PC-3 (cell line): ENCODE data around the gene MOB3A.

Experiments
- EZH2 ChIP-seq: fragments of 300-600 bp; sonication (generic); IDR thresholded peaks from one replicate; pipeline ENCODE4 v1.6.1; 2017; ENCODE audit warnings: antibody characterized with exemption, mild to moderate bottlenecking, low read length; ENCODE audit not compliant: unreplicated experiment
- EZH2phosphoT487 ChIP-seq: fragments of 300-600 bp; sonication (generic); IDR thresholded peaks from 2 replicates; pipeline ENCODE4 v1.6.1; 2018; ENCODE audit warnings: mild to moderate bottlenecking, antibody characterized with exemption, low read length, borderline replicate concordance
- TF ChIP-seq, protein P1 (sequence below): fragments of 300-600 bp; sonication (generic); conservative IDR thresholded peaks from 2 replicates; pipeline ENCODE4 v1.5.1; 2017; ENCODE audit warnings: antibody characterized with exemption, low read depth, mild to moderate bottlenecking, low read length

DNA sequence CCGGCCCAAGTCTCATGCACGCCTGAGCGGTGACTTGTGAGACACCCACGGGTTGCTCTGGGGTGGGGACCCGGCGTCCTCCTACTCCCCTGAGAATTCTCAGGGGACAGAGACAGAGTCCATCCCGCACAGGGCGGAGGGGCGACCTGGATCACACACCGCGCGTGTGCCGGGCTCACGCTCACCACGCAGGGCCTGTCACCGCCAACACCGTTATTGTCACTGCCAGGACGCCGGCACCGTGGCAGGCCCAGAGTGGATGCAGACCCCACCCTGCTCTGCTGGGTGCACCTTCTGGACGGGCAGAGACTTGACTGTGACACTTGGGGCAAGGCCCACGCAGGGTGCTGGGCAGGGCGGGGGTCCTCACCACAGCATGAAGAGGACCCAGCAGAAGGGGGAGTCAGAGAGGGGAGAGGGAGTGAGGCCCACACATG, 16.2 kb downstream of the MOB3A start:
- TF ChIP-seq, protein P1, sequence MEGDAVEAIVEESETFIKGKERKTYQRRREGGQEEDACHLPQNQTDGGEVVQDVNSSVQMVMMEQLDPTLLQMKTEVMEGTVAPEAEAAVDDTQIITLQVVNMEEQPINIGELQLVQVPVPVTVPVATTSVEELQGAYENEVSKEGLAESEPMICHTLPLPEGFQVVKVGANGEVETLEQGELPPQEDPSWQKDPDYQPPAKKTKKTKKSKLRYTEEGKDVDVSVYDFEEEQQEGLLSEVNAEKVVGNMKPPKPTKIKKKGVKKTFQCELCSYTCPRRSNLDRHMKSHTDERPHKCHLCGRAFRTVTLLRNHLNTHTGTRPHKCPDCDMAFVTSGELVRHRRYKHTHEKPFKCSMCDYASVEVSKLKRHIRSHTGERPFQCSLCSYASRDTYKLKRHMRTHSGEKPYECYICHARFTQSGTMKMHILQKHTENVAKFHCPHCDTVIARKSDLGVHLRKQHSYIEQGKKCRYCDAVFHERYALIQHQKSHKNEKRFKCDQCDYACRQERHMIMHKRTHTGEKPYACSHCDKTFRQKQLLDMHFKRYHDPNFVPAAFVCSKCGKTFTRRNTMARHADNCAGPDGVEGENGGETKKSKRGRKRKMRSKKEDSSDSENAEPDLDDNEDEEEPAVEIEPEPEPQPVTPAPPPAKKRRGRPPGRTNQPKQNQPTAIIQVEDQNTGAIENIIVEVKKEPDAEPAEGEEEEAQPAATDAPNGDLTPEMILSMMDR = no peak
- no peak for TF ChIP-seq EZH2
- TF ChIP-seq EZH2phosphoT487 = no peak
